Vagina (tissue), 2 donors: ENCODE data around the gene APBB1IP.

ENCODE experiments used
- CTCF ChIP-seq, 3 experiments: fragments of 450-650 bp in 2 of 3; fragments of 200-600 bp in 1 of 3; sonication (generic) in 1 of 3; IDR thresholded peaks; one replicate each; pipeline ENCODE4 v1.5.1; 2017 to 2019; ENCODE audit warnings: antibody characterized with exemption in 3 of 3, mild to moderate bottlenecking in 2 of 3, moderate library complexity in 2 of 3
- POLR2AphosphoS5 ChIP-seq, 2 donors: sonication (generic); formaldehyde crosslinking; IDR thresholded peaks; one replicate each; pipeline ENCODE4 v1.9.0; 2017; ENCODE audit warnings: antibody characterized with exemption in 2 of 2, mild to moderate bottlenecking in 2 of 2, low read depth in 1 of 2; ENCODE audit not compliant: insufficient read depth in 1 of 2

- TF ChIP-seq CTCF (IDR thresholded peaks at IDR 0.05) (no peak), POLR2AphosphoS5 (IDR thresholded peaks at IDR 0.05; ENCODE audit: insufficient read depth in 1 of 2, low read depth in 1 of 2) (no peak)
Measured at GRCh38 chr10:26488344-26488743, 50.2 kb downstream of the APBB1IP start.
